ENCODE measurements around the gene SPATA46. TPM values are rescaled to one million over a fixed set of nuclear protein-coding genes. Genes with fewer than 3 reads are reported as not detected.

SPATA46 gene
- total and polyA plus RNA-seq, 2 experiments from 2014 or later: not detected

DNA sequence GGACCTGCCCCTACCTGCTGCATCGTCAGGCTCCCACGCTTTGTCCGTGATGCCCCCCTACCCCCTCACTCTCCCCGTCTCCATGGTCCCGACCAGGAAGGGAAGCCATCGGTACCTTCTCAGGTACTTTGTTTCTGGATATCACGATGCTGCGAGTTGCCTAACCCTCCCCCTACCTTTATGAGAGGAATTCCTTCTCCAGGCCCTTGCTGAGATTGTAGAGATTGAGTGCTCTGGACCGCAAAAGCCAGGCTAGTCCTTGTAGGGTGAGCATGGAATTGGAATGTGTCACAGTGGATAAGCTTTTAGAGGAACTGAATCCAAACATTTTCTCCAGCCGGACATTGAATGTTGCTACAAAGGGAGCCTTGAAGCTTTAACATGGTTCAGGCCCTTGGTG, 8.9 kb downstream of the SPATA46 start:
- no peak overlapping the region for H3K27ac Mint-ChIP-seq
- DNase-seq (ENCODE audit: low spot score): no peak
- no peak overlapping the region for H3K27ac ChIP-seq (ENCODE audit: low read depth)

DNA sequence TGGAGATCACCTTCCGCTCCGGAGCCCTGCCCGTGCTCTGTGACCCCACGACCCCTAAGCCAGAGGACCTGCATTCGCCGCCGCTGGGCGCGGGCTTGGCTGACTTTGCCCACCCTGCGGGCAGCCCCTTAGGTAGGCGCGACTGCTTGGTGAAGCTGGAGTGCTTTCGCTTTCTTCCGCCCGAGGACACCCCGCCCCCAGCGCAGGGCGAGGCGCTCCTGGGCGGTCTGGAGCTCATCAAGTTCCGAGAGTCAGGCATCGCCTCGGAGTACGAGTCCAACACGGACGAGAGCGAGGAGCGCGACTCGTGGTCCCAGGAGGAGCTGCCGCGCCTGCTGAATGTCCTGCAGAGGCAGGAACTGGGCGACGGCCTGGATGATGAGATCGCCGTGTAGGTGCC, 9.6 kb downstream of the SPATA46 start:
- Histone ChIP-seq H3K27me3 (ENCODE audit: insufficient read depth) (no peaks in the 10 kb centered on the region), H2AFZ (no peak overlapping the region), H3K4me1 (ENCODE audit: insufficient read depth) (no peaks in the 10 kb centered on the region), H3K79me2 (replicated peaks; ENCODE audit: insufficient read depth) (no peaks in the 10 kb centered on the region), H4K20me1 (replicated peaks; ENCODE audit: insufficient read depth) (no peaks in the 10 kb centered on the region), H3F3A (replicated peaks; ENCODE audit: low read depth) (no peaks in the 10 kb centered on the region), H3K4me2 (no peak overlapping the region), H3K27ac (ENCODE audit: low read depth) (no peak overlapping the region), H3K4me3 (no peak overlapping the region), H3K9me2 (ENCODE audit: insufficient read depth) (no peaks in the 10 kb centered on the region), H3K36me3 (ENCODE audit: insufficient read depth) (no peaks in the 10 kb centered on the region)
- H3K36me3 Mint-ChIP-seq (ENCODE audit: low read depth): peaks cover 17% of the 10 kb centered on the region; the same call in 2 of the 3 replicates
- no peak overlapping the region for H3K27ac Mint-ChIP-seq
- peaks cover 6% of the 10 kb centered on the region for H3K4me1 Mint-ChIP-seq
- DNase-seq (ENCODE audit: low spot score) (no peak), ATAC-seq (peak; percentile 64)
- H3K9me3 Mint-ChIP-seq: no peaks in the 10 kb centered on the region
- peaks cover 14% of the 10 kb centered on the region for H3K27me3 Mint-ChIP-seq (ENCODE audit: insufficient read depth, low read depth, poor library complexity)
- H3K4me3 Mint-ChIP-seq: no peak overlapping the region
- TF ChIP-seq, protein P1, sequence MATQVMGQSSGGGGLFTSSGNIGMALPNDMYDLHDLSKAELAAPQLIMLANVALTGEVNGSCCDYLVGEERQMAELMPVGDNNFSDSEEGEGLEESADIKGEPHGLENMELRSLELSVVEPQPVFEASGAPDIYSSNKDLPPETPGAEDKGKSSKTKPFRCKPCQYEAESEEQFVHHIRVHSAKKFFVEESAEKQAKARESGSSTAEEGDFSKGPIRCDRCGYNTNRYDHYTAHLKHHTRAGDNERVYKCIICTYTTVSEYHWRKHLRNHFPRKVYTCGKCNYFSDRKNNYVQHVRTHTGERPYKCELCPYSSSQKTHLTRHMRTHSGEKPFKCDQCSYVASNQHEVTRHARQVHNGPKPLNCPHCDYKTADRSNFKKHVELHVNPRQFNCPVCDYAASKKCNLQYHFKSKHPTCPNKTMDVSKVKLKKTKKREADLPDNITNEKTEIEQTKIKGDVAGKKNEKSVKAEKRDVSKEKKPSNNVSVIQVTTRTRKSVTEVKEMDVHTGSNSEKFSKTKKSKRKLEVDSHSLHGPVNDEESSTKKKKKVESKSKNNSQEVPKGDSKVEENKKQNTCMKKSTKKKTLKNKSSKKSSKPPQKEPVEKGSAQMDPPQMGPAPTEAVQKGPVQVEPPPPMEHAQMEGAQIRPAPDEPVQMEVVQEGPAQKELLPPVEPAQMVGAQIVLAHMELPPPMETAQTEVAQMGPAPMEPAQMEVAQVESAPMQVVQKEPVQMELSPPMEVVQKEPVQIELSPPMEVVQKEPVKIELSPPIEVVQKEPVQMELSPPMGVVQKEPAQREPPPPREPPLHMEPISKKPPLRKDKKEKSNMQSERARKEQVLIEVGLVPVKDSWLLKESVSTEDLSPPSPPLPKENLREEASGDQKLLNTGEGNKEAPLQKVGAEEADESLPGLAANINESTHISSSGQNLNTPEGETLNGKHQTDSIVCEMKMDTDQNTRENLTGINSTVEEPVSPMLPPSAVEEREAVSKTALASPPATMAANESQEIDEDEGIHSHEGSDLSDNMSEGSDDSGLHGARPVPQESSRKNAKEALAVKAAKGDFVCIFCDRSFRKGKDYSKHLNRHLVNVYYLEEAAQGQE (IDR thresholded peaks at IDR 0.05; ENCODE audit: unreplicated experiment): no peak
- TF ChIP-seq, protein P2, sequence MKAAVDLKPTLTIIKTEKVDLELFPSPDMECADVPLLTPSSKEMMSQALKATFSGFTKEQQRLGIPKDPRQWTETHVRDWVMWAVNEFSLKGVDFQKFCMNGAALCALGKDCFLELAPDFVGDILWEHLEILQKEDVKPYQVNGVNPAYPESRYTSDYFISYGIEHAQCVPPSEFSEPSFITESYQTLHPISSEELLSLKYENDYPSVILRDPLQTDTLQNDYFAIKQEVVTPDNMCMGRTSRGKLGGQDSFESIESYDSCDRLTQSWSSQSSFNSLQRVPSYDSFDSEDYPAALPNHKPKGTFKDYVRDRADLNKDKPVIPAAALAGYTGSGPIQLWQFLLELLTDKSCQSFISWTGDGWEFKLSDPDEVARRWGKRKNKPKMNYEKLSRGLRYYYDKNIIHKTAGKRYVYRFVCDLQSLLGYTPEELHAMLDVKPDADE (IDR thresholded peaks at IDR 0.05): no peak
- TF ChIP-seq STAT1 (IDR thresholded peaks at IDR 0.05; ENCODE audit: unreplicated experiment) (no peak), ZNF331 (CRISPR knock-in tag; IDR thresholded peaks at IDR 0.05; ENCODE audit: low read depth) (no peak), EZH2 (IDR thresholded peaks at IDR 0.05; ENCODE audit: low read depth, unreplicated experiment) (no peak), POLR2AphosphoS5 (IDR thresholded peaks at IDR 0.05; ENCODE audit: low read depth) (no peak), JUNB (IDR thresholded peaks at IDR 0.05; ENCODE audit: unreplicated experiment) (no peak), CREB1 (CRISPR knock-in tag; IDR thresholded peaks at IDR 0.05; ENCODE audit: low read depth) (no peak), EZH2phosphoT487 (IDR thresholded peaks at IDR 0.05; ENCODE audit: unreplicated experiment) (no peak), NANOG (IDR thresholded peaks at IDR 0.05; ENCODE audit: borderline replicate concordance) (no peak)
- TF ChIP-seq, protein P3, sequence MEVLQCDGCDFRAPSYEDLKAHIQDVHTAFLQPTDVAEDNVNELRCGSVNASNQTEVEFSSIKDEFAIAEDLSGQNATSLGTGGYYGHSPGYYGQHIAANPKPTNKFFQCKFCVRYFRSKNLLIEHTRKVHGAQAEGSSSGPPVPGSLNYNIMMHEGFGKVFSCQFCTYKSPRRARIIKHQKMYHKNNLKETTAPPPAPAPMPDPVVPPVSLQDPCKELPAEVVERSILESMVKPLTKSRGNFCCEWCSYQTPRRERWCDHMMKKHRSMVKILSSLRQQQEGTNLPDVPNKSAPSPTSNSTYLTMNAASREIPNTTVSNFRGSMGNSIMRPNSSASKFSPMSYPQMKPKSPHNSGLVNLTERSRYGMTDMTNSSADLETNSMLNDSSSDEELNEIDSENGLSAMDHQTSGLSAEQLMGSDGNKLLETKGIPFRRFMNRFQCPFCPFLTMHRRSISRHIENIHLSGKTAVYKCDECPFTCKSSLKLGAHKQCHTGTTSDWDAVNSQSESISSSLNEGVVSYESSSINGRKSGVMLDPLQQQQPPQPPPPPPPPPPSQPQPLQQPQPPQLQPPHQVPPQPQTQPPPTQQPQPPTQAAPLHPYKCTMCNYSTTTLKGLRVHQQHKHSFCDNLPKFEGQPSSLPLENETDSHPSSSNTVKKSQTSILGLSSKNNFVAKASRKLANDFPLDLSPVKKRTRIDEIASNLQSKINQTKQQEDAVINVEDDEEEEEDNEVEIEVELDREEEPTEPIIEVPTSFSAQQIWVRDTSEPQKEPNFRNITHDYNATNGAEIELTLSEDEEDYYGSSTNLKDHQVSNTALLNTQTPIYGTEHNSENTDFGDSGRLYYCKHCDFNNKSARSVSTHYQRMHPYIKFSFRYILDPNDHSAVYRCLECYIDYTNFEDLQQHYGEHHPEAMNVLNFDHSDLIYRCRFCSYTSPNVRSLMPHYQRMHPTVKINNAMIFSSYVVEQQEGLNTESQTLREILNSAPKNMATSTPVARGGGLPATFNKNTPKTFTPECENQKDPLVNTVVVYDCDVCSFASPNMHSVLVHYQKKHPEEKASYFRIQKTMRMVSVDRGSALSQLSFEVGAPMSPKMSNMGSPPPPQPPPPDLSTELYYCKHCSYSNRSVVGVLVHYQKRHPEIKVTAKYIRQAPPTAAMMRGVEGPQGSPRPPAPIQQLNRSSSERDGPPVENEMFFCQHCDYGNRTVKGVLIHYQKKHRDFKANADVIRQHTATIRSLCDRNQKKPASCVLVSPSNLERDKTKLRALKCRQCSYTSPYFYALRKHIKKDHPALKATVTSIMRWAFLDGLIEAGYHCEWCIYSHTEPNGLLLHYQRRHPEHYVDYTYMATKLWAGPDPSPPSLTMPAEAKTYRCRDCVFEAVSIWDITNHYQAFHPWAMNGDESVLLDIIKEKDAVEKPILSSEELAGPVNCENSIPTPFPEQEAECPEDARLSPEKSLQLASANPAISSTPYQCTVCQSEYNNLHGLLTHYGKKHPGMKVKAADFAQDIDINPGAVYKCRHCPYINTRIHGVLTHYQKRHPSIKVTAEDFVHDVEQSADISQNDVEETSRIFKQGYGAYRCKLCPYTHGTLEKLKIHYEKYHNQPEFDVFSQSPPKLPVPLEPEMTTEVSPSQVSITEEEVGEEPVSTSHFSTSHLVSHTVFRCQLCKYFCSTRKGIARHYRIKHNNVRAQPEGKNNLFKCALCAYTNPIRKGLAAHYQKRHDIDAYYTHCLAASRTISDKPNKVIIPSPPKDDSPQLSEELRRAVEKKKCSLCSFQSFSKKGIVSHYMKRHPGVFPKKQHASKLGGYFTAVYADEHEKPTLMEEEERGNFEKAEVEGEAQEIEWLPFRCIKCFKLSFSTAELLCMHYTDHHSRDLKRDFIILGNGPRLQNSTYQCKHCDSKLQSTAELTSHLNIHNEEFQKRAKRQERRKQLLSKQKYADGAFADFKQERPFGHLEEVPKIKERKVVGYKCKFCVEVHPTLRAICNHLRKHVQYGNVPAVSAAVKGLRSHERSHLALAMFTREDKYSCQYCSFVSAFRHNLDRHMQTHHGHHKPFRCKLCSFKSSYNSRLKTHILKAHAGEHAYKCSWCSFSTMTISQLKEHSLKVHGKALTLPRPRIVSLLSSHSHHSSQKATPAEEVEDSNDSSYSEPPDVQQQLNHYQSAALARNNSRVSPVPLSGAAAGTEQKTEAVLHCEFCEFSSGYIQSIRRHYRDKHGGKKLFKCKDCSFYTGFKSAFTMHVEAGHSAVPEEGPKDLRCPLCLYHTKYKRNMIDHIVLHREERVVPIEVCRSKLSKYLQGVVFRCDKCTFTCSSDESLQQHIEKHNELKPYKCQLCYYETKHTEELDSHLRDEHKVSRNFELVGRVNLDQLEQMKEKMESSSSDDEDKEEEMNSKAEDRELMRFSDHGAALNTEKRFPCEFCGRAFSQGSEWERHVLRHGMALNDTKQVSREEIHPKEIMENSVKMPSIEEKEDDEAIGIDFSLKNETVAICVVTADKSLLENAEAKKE (CRISPR knock-in tag; IDR thresholded peaks at IDR 0.05): no peak

More for the DNA sequence above, 8.9 kb downstream of the SPATA46 start:
- H3K4me1 ChIP-seq (ENCODE audit: insufficient read depth): no peaks in the 10 kb centered on the region
- H3K9me2 ChIP-seq (ENCODE audit: insufficient read depth): no peaks in the 10 kb centered on the region
- H3K4me2 ChIP-seq: no peak overlapping the region
- H3K27me3 ChIP-seq (ENCODE audit: insufficient read depth): no peaks in the 10 kb centered on the region
- no peak for ATAC-seq
- no peaks in the 10 kb centered on the region for H3K9me3 Mint-ChIP-seq
- peaks cover 17% of the 10 kb centered on the region; the same call in 2 of the 3 replicates for H3K36me3 Mint-ChIP-seq (ENCODE audit: low read depth)
- H3K36me3 ChIP-seq (ENCODE audit: insufficient read depth): no peaks in the 10 kb centered on the region
- H2AFZ ChIP-seq: no peak overlapping the region
- H4K20me1 ChIP-seq (replicated peaks; ENCODE audit: insufficient read depth): no peaks in the 10 kb centered on the region
- H3F3A ChIP-seq (replicated peaks; ENCODE audit: low read depth): no peaks in the 10 kb centered on the region
- H3K4me1 Mint-ChIP-seq: peaks cover 5% of the 10 kb centered on the region
- H3K27me3 Mint-ChIP-seq (ENCODE audit: insufficient read depth, low read depth, poor library complexity): peaks cover 14% of the 10 kb centered on the region
- no peak overlapping the region for H3K4me3 Mint-ChIP-seq
- no peak overlapping the region for H3K4me3 ChIP-seq
- H3K79me2 ChIP-seq (replicated peaks; ENCODE audit: insufficient read depth): no peaks in the 10 kb centered on the region
- TF ChIP-seq NANOG (IDR thresholded peaks at IDR 0.05; ENCODE audit: borderline replicate concordance): no peak
- TF ChIP-seq CREB1 (CRISPR knock-in tag; IDR thresholded peaks at IDR 0.05; ENCODE audit: low read depth): no peak
